Measurements from ENCODE around the gene BBS7.
A peak's percentile ranks its signal among the peaks of the same experiment; 100 is the strongest.

Gene BBS7

DNA sequence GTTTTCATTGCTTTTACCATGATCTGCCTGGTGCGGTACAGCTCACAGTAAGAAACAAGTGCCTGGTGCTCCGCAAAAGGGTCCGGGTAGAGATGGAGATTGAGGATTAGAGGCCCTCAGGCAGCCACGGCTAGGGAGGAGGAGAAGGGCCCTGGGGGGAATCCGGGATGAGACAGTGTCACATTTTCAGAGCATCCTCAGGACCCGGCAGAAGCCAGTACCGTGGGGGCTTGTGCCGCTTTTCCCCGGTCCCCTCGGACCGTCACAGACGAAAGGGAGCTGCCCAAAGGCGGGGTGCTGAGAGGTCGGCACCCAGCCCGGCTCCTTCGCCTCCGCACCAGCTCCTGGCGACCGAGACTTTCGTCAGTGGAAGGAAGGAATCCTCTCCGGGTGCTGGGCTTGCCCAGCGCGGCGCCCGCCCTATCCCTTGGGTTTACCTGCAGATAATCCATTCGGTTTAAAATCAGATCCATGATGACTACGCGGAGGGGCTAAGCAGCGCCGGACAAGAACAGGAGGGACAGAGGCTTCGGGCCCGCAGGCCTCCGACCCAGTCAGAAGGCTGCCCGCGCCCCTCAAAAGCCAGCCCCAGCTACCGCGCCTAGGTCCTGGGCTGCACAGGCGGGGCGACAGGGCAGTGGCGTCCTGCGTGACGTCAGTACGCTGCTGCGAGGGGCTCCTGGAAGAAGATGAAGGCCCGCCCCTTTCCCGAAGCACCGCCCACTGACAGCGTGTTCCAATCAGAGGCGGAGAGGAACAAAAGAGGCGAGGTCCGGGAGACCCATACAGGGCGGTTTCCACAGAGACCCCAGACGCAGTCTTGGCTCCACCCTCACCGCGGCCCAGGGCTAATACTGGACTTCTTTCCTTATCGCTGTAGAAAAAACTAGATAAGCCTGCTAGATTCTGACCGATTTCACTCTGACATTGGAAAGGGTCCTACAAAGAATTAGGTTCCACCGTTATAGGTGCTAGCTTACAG lies at the start of gene BBS7:
BBS7 (minus strand) TSS at position 634 of the 982 bp plus-strand sequence; CDS start at position 473, 161 bp downstream.
- peak; percentile 99 for DNase-seq

GRCh38 chr4:121913667-121914066 lies 43.4 kb upstream of the BBS7 start:
- no peak for DNase-seq

- DNase-seq = no peak
Measured at GRCh38 chr4:121908346-121908745, 38.1 kb upstream of the BBS7 start.

- DNase-seq = peak; percentile 32 to 57
Measured at GRCh38 chr4:121900132-121900983, 30.1 kb upstream of the BBS7 start.

GRCh38 chr4:121898150-121898549 lies 27.9 kb upstream of the BBS7 start:
- peak; percentile 20 to 25 for DNase-seq

DNA sequence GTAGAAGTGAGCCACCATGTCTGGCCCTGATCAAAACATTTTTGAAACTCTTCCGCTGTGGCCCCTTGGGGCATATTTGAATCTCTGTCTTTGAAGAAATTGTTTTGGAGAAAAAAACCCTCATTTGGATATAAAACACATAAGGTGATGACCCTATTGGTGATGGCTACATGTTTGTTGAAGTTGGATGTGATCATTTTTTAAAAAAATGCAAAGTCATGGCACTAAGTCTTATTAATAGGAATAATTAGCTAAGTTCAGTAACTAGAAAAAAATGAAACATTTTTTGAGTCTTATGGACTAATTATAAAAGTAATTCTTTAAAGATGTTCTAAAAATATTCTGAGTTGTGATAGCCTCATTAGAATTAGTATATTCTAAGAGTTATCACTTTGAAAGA lies 17.9 kb upstream of the BBS7 start:
- DNase-seq = no peak

DNA sequence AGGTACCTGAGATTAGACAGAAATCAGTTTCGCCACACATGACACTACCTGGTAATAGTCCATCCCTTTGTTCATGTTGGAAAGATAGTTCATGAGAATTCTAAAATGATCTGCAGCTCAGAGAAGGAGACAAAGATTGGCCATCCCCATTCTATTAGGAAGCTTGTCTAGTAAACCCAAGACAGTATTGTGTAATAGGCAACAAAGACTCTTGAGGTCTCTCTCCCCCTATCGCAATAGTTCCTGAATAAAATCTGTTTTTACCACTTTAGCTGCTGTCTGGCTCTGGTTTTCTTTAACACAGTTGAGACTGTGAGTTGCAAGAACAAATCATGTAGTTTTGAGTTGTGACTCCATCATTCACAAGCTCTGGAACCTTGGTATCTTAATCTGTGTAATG lies 14.8 kb upstream of the BBS7 start:
- no peak for DNase-seq

DNA sequence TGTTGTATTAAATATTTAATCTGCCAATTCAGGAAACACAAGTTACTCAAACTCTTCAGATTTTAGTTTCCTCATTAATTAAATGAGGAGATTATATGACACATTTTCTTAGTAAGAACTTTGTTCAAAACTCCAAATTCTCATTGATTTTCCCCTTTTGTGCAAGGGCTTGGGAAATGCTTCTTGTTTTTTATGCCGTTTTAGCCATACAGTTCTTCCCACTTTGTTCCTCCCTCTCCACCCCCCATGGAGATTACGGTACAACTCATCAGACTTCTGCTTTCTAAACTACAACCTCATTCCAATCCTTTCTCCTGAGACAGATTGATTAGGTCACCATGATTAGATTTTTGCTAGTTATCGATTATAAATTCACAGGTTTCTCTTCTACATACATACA lies 10.9 kb upstream of the BBS7 start:
- no peak for DNase-seq

DNA sequence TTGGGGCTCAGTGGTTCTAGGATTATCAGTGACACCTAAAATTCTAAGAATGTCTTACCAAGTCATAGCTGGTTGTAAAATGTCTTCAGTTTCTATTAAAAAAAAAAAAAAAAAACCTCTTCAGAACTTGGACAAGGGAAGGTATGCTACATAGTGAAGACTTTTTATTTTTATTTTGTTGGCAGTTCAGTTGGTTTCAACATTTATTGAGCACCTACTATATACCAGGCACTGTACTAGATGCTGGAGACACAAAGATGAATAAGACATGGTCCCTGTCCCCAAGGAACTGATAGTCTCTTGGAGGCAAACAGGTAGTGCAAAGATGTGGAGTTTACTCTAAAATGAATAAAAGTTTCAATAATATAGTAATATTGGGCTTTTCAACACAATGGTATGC lies 8.9 kb upstream of the BBS7 start:
- DNase-seq = no peak

GRCh38 chr4:121877041-121877773 lies 6.9 kb upstream of the BBS7 start:
- no peak for DNase-seq

DNA sequence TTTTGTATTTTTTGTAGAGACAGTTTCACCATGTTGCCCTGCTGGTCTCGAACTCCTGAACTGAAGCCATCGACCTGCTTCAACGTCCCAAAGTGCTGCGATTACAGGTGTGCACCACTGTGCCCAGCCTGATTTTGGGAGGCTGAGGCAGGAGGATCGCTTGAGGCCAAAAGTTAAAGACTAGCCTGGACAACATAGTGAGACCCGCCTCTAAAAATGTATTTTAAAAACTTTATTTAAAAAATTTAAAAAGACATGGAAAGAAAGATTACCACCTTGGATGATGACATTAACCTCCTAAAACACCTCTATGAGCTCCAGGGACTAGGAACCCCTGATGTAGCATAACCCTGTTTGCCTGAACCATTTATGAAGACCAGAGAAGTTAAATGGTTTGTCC lies 5.8 kb upstream of the BBS7 start:
- DNase-seq = no peak

GRCh38 chr4:121875652-121876051 lies 5.4 kb upstream of the BBS7 start:
- no peak for DNase-seq

DNA sequence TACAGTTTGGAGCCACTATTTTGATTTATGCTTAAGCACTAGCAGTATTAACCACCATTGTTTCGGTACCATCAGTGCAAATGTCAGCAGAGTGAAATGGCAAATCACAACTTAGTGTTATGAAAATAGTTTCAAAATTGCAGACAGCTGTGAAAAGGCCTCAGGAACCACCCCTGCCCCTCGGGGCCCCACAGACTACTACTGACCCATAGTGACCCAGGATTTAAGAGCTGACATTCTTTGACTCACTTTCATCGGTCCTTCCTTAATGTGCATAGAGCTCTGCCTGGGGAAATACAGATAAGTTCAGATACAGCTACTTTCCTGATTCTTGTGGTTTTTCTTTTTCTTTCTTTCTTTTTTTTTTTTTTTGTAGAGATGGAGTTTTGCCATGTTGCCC lies 3.3 kb upstream of the BBS7 start:
- no peak for DNase-seq

DNA sequence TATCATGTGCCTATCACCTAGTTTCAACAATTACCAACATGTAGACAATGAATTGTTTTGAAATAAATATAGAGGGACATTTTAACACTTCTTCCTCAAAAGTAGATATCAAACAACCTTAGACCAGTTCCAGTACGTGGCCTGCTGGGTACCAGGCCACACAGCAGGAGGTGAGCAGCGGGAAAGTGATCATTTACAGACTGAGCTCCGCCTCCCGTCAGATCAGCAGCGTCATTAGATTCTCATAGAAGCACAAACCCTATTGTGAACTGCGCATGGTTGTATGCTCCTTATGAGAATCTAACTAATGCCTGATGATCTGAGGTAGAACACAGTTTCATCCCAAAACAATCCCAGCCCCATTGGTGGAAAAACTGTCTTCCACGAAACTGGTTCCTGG lies 6.5 kb downstream of the BBS7 start:
- DNase-seq = no peak

GRCh38 chr4:121861426-121861825 lies 8.8 kb downstream of the BBS7 start:
- DNase-seq = no peak

- DNase-seq = no peak
Measured at GRCh38 chr4:121860121-121860520, 10.2 kb downstream of the BBS7 start.

DNA sequence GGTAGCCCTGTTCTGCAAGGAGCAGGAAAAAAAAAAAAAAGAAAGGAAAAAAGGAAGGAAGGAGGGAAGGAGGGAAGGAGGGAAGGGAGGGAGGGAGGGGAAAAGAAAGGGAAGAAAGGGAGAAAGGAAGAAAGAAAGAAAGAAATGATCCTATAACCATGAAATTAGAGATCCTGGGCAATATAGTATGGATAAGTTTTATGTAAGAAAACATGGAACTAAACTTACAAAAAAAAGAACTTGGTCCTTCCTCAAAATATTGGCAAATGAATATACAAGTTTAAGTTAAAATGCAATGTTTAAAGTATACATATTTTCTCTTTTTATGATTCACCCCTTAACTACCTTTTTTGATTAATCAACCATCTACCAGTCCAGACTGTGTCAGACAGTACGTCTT lies 18.9 kb downstream of the BBS7 start:
- no peak for DNase-seq

GRCh38 chr4:121846662-121847061 lies 23.6 kb downstream of the BBS7 start:
- DNase-seq = no peak

DNA sequence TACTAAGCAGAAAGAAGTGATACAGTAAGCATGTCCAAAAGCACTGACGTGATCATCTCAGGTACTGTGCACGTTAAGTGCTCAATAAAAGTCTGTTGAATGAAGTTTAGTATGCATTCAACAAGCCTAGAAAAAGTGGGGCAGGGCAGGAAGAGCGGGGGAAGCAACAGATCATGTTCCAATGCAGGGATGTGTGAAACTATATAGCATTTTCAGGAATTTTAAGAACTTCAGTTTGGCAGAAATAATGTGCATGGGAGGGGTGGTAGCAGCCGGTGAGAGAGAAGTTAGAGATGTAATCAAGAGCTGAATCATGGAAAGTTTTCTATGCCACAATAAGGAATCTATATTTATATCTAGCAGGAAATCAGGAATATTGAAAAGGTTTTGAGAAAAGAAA lies 27.4 kb downstream of the BBS7 start:
- DNase-seq = no peak

GRCh38 chr4:121838136-121838535 lies 32.1 kb downstream of the BBS7 start:
- DNase-seq = no peak

DNA sequence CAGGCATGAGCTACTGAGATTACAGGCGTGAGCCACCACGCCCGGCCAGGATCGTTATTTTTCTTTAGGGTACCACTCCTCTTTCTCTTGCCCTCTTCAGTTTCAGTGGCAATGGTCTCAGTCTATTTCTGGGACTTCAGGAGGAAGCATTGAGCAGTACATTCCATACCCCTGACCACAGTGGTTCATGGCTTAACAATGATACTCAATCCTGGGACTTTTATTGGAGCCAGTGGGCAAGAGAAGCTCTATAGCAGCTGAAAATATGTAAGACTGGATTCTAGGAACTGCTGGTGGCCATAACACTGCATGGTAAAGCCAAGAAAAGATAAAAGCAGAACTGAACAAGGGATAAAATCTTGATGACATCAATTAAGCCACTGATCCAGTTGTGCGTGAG lies 40.8 kb downstream of the BBS7 start:
- no peak for DNase-seq

GRCh38 chr4:121827853-121828252 lies 42.4 kb downstream of the BBS7 start:
- no peak for DNase-seq

DNA sequence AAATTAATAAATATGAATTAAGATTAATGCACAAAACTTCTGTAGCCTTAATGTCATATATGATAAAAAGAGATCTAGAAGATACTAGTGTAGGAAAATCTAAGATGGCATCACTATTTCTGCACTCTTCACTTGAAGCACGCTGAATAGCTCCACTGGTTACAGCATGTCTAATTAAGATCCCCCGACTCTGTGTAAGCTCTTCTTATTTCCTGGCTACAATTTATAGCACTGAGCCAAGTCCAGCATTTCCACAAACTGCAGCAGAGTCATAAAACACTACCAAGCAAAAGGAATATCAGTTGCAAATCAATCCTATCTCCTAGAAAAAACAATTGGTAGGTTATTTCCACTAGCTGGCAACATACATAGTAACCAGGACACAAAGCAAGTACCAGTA lies 45.3 kb downstream of the BBS7 start:
- DNase-seq = no peak
